Right lung (tissue), 5 donors: ENCODE data around the gene MAT2A. TPM values are rescaled to one million over a fixed set of nuclear protein-coding genes. Genes with fewer than 3 reads are reported as not detected.

Experiments used
- polyA plus RNA-seq, 5 donors: library from polyadenylated mRNA; unstranded; fragments of 120-200 nt; gene quantifications; one replicate each; pipeline versions ENCODE4 v1.2.1 to v1.2.3, GENCODE V29; 2013; ENCODE audit warnings: inconsistent platforms in 1 of 5, low replicate concordance in 1 of 5; ENCODE audit not compliant: insufficient read length in 5 of 5, insufficient read depth in 1 of 5

Gene MAT2A
- polyA plus RNA-seq, 5 donors: 274 to 398 (median 339) TPM

Other genes starting within 250 kb of the MAT2A start
- 100 to 1,000 TPM in 2 of 5 donors, 10 to 100 TPM in 3; 77.4 to 106 (median 94.1) TPM for gene TGOLN2, start 211.2 kb upstream of the MAT2A start, polyA plus RNA-seq
- 10 to 100 TPM; 25.3 to 29.3 (median 27.0) TPM for gene RETSAT, start 184.6 kb upstream of the MAT2A start, polyA plus RNA-seq
- gene ELMOD3, start 184.4 kb upstream of the MAT2A start, polyA plus RNA-seq: 10 to 100 TPM; 30.3 to 39.1 (median 33.3) TPM
- gene CAPG, start 128.8 kb upstream of the MAT2A start, polyA plus RNA-seq: 10 to 100 TPM; 42.5 to 59.9 (median 52.0) TPM
- gene SH2D6, start 120.5 kb upstream of the MAT2A start, polyA plus RNA-seq: 1 to 10 TPM in 1 of 5 donors, under 1 TPM in 4; 0.67 to 1.7 (median 0.85) TPM
- 10 to 100 TPM; 28.9 to 43.5 (median 35.2) TPM for gene GGCX, start 22.3 kb downstream of the MAT2A start, polyA plus RNA-seq
- 10 to 100 TPM; 54.6 to 78.1 (median 68.1) TPM for gene VAMP8, start 38.4 kb downstream of the MAT2A start, polyA plus RNA-seq
- 10 to 100 TPM; 42.6 to 75.2 (median 57.3) TPM for gene VAMP5, start 45.3 kb downstream of the MAT2A start, polyA plus RNA-seq
- 100 to 1,000 TPM in 4 of 5 donors, 10 to 100 TPM in 1; 99.7 to 114 (median 110) TPM for gene RNF181, start 56.6 kb downstream of the MAT2A start, polyA plus RNA-seq
- 10 to 100 TPM in 4 of 5 donors, 1 to 10 TPM in 1; 9.9 to 16.9 (median 13.8) TPM for gene TMEM150A, start 63.5 kb downstream of the MAT2A start, polyA plus RNA-seq
- gene C2orf68, start 72.9 kb downstream of the MAT2A start, polyA plus RNA-seq: 10 to 100 TPM; 64.7 to 84.1 (median 78.8) TPM
- 10 to 100 TPM; 59.2 to 72.8 (median 63.3) TPM for gene USP39, start 77.0 kb downstream of the MAT2A start, polyA plus RNA-seq
- gene SFTPB, start 129.0 kb downstream of the MAT2A start, polyA plus RNA-seq: 100 to 1,000 TPM; 199 to 677 (median 404) TPM
- gene GNLY, start 155.2 kb downstream of the MAT2A start, polyA plus RNA-seq: 1 to 10 TPM; 1.7 to 6.2 (median 2.2) TPM
- 10 to 100 TPM; 25.6 to 38.9 (median 37.3) TPM for gene ATOH8, start 214.8 kb downstream of the MAT2A start, polyA plus RNA-seq